OCI-LY7 (cell line): ENCODE results near the gene SYTL5. TPM values are rescaled to one million over a fixed set of nuclear protein-coding genes. Genes with fewer than 3 reads are reported as not detected.

Source experiments
- BruUV-seq: library from RNA; stranded (reverse); fragments of 400-500 nt; replicated peaks from 2 replicates; lab custom pipeline; 2021; lab: Mats Ljungman, UMichigan
- CTCF ChIA-PET: fragments of 300-600 bp; sonication (Branson Sonifier 250); formaldehyde crosslinking; loops from one replicate; lab custom pipeline; 2022; ENCODE audit warnings: antibody characterized with exemption; ENCODE audit not compliant: unreplicated experiment; lab: Charles Lee
- POLR2A ChIA-PET: fragments of 300-600 bp; sonication (Branson Sonifier 250); formaldehyde crosslinking; loops from one replicate; lab custom pipeline; 2022; ENCODE audit warnings: antibody characterized with exemption; lab: Charles Lee
- DNase-seq: peaks from one replicate; pipeline ENCODE4 v3.0.0-alpha.2; 2015; ENCODE audit warnings: low spot score
- H2AFZ ChIP-seq: fragments of 200-600 bp; sonication (generic), shearing (Covaris generic); 2 replicates; pipeline ENCODE4 v1.6.1; 2014; ENCODE audit warnings: mild to moderate bottlenecking, antibody characterized with exemption, low read length, moderate library complexity
- H3K27ac ChIP-seq: fragments of 200-600 bp; sonication (generic); 2 replicates; pipeline ENCODE4 v1.5.1; 2014; ENCODE audit warnings: mixed run types, low read depth, mild to moderate bottlenecking, moderate library complexity, low read length, inconsistent platforms; ENCODE audit not compliant: poor library complexity, severe bottlenecking
- H3K36me3 ChIP-seq: fragments of 200-600 bp; sonication (generic); 2 replicates; pipeline ENCODE4 v1.6.1; 2014; ENCODE audit warnings: mild to moderate bottlenecking, antibody characterized with exemption, low read length, moderate library complexity, mixed read lengths; ENCODE audit not compliant: insufficient read depth
- H3K4me1 ChIP-seq: fragments of 200-600 bp; sonication (generic); 2 replicates; pipeline ENCODE4 v1.5.1; 2014; ENCODE audit warnings: mild to moderate bottlenecking, low read length; ENCODE audit not compliant: insufficient read depth, poor library complexity, severe bottlenecking
- H3K4me2 ChIP-seq: fragments of 200-600 bp; sonication (generic); 2 replicates; pipeline ENCODE4 v1.6.1; 2014; ENCODE audit warnings: mild to moderate bottlenecking, low read length
- H3K4me3 ChIP-seq: fragments of 200-600 bp; sonication (generic); 2 replicates; pipeline ENCODE4 v1.5.1; 2014; ENCODE audit warnings: mild to moderate bottlenecking, low read depth, low read length; ENCODE audit not compliant: poor library complexity, severe bottlenecking
- H3K79me2 ChIP-seq: fragments of 200-600 bp; sonication (generic); 2 replicates; pipeline ENCODE4 v1.6.1; 2016; ENCODE audit warnings: low read depth, mild to moderate bottlenecking, low read length, moderate library complexity, mixed read lengths; ENCODE audit not compliant: insufficient read depth
- H3K9me2 ChIP-seq: fragments of 200-600 bp; sonication (generic); 2 replicates; pipeline ENCODE4 v1.6.1; 2016; ENCODE audit warnings: mild to moderate bottlenecking, low read length, mixed read lengths; ENCODE audit not compliant: insufficient read depth
- H3K9me3 ChIP-seq: fragments of 200-600 bp; sonication (generic); 2 replicates; pipeline ENCODE4 v1.6.1; 2014; ENCODE audit warnings: mild to moderate bottlenecking, mixed run types, low read length, mixed read lengths
- H4K20me1 ChIP-seq: fragments of 200-600 bp; sonication (generic); 2 replicates; pipeline ENCODE4 v1.6.1; 2014; ENCODE audit warnings: mild to moderate bottlenecking, antibody characterized with exemption, low read length, moderate library complexity, mixed read lengths; ENCODE audit not compliant: insufficient read depth
- EZH2phosphoT487 ChIP-seq: fragments of 200-600 bp; sonication (generic); IDR thresholded peaks from 2 replicates; pipeline ENCODE4 v1.6.1; 2018; ENCODE audit warnings: low read depth, borderline replicate concordance, mild to moderate bottlenecking, mixed run types, antibody characterized with exemption, low read length, moderate library complexity, mixed read lengths
- intact Hi-C: fragments of 100-400 bp; cut with micrococcal nuclease; formaldehyde crosslinking; loops from one replicate; pipeline ENCODE4 v1.10.0; 2022; ENCODE audit not compliant: unreplicated experiment
- total RNA-seq, 2 experiments: library from RNA; depleted of rRNA in 1 of 2; stranded (reverse); fragments of >200 nt in 1 of 2; shearing (Covaris generic) in 1 of 2; gene quantifications; 2 replicates each; pipeline ENCODE4 v1.2.3, GENCODE V29; 2014 to 2022
- TF ChIP-seq, protein P1 (sequence below): fragments of 200-600 bp; sonication (generic); conservative IDR thresholded peaks from 2 replicates; pipeline ENCODE4 v1.5.1; 2014; ENCODE audit warnings: mild to moderate bottlenecking, antibody characterized with exemption, low read length, moderate library complexity, mixed read lengths

Gene SYTL5
- total RNA-seq, 2 experiments from 2014 or later, result not detected

DNA sequence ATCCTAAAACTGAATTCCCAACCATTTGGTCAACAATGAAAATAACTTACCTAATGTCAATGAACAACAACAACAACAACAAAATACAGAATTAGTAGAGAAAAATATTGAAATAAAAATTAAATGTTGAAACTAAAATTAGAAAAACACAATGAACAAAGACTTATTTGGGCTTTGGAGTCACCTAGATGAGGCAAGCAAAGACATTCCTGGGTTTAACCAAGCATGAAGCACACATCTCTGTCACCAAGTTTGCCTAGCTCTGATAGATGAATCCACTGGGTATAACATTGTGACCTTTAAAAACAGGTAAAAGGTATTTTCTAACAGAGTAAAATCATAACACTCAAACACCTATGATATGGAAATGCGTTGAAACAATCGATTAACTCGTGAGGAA, 13.2 kb upstream of the SYTL5 start:
- Histone ChIP-seq H3K9me2 (no peaks in the 10 kb centered on the region), H3K36me3 (no peaks in the 10 kb centered on the region), H3K4me1 (no peaks in the 10 kb centered on the region), H4K20me1 (no peaks in the 10 kb centered on the region), H3K9me3 (no peaks in the 10 kb centered on the region), H3K4me2 (no peak overlapping the region), H3K27ac (no peak overlapping the region), H2AFZ (no peak overlapping the region), H3K79me2 (no peaks in the 10 kb centered on the region), H3K4me3 (no peak overlapping the region)
- intact Hi-C loops, result no loop called here
- CTCF ChIA-PET, result no interaction called here
- no TSS peak for BruUV-seq
- no peak for TF ChIP-seq EZH2phosphoT487
- TF ChIP-seq, protein P1, sequence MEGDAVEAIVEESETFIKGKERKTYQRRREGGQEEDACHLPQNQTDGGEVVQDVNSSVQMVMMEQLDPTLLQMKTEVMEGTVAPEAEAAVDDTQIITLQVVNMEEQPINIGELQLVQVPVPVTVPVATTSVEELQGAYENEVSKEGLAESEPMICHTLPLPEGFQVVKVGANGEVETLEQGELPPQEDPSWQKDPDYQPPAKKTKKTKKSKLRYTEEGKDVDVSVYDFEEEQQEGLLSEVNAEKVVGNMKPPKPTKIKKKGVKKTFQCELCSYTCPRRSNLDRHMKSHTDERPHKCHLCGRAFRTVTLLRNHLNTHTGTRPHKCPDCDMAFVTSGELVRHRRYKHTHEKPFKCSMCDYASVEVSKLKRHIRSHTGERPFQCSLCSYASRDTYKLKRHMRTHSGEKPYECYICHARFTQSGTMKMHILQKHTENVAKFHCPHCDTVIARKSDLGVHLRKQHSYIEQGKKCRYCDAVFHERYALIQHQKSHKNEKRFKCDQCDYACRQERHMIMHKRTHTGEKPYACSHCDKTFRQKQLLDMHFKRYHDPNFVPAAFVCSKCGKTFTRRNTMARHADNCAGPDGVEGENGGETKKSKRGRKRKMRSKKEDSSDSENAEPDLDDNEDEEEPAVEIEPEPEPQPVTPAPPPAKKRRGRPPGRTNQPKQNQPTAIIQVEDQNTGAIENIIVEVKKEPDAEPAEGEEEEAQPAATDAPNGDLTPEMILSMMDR, result no peak
- POLR2A ChIA-PET, result interaction anchor here (0.7 kb wide), 1 partner anchor 110 kb away, joined by 4 read pairs; no protein-coding TSS in a partner anchor
- DNase-seq, result no peak

- Histone ChIP-seq H3K4me3 (no peak overlapping the region), H3K4me1 (no peaks in the 10 kb centered on the region), H4K20me1 (no peaks in the 10 kb centered on the region), H3K79me2 (no peaks in the 10 kb centered on the region), H3K9me2 (no peaks in the 10 kb centered on the region), H3K27ac (no peak overlapping the region), H3K4me2 (no peak overlapping the region), H3K36me3 (no peaks in the 10 kb centered on the region), H2AFZ (no peak overlapping the region), H3K9me3 (no peaks in the 10 kb centered on the region)
- DNase-seq, result peak; percentile 29
- TF ChIP-seq EZH2phosphoT487, result no peak
- TF ChIP-seq, protein P1, result no peak
- CTCF ChIA-PET, result no interaction called here
- intact Hi-C loops, result no loop called here
- POLR2A ChIA-PET, result no interaction called here
- no TSS peak for BruUV-seq
These were observed 12.3 kb upstream of the SYTL5 start for GRCh38 chrX:37993837-37994619.

GRCh38 chrX:37995428-37995827, 10.9 kb upstream of the SYTL5 start:
- H3K79me2 ChIP-seq, result no peaks in the 10 kb centered on the region
- no peak overlapping the region for H2AFZ ChIP-seq
- H3K9me3 ChIP-seq, result no peaks in the 10 kb centered on the region
- H3K9me2 ChIP-seq, result no peaks in the 10 kb centered on the region
- H3K4me2 ChIP-seq, result no peak overlapping the region
- TF ChIP-seq, protein P1, result 0 out of 2 replicates have a peak, but pooled peaks have one; percentile 11
- TF ChIP-seq EZH2phosphoT487, result no peak
- H3K36me3 ChIP-seq, result no peaks in the 10 kb centered on the region
- ChIA-PET CTCF (no interaction called here), POLR2A (no interaction called here)
- no peak overlapping the region for H3K27ac ChIP-seq
- no peaks in the 10 kb centered on the region for H3K4me1 ChIP-seq
- intact Hi-C loops, result no loop called here
- no peak for DNase-seq
- BruUV-seq, result no TSS peak
- no peaks in the 10 kb centered on the region for H4K20me1 ChIP-seq
- no peak overlapping the region for H3K4me3 ChIP-seq
